OCI-LY3 (cell line): ENCODE measurements around the gene FOXA1.

ENCODE experiments used
- EZH2phosphoT487 ChIP-seq: fragments of 200-600 bp; shearing (Covaris generic); IDR thresholded peaks from 2 replicates; pipeline ENCODE4 v1.6.1; 2018; ENCODE audit warnings: antibody characterized with exemption, mixed run types, low read depth
- TF ChIP-seq, protein P1 (sequence below): fragments of 200-600, 300-600 bp; sonication (generic); IDR thresholded peaks from 2 replicates; pipeline ENCODE4 v1.5.1; 2014; ENCODE audit warnings: antibody characterized with exemption, low read length, low read depth

DNA sequence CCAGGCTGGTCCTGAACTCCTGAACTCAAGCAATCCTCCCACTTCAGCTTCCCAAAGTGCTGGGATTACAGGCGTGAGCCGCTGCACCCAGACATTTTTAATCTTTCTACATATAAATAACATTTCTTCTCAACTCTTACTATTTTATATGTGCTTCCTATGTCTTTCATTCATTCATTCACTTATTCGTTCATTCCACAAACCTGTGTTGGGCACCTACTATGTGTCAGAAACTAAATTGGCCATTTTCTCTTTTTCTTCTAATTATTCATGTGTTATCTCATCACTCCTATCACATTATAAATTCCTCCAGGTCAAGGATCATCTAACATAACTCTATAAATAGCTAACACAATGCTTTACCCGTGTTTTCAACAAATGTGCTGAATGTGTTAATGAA is 23.7 kb downstream of the FOXA1 start:
- TF ChIP-seq, protein P1, sequence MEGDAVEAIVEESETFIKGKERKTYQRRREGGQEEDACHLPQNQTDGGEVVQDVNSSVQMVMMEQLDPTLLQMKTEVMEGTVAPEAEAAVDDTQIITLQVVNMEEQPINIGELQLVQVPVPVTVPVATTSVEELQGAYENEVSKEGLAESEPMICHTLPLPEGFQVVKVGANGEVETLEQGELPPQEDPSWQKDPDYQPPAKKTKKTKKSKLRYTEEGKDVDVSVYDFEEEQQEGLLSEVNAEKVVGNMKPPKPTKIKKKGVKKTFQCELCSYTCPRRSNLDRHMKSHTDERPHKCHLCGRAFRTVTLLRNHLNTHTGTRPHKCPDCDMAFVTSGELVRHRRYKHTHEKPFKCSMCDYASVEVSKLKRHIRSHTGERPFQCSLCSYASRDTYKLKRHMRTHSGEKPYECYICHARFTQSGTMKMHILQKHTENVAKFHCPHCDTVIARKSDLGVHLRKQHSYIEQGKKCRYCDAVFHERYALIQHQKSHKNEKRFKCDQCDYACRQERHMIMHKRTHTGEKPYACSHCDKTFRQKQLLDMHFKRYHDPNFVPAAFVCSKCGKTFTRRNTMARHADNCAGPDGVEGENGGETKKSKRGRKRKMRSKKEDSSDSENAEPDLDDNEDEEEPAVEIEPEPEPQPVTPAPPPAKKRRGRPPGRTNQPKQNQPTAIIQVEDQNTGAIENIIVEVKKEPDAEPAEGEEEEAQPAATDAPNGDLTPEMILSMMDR: no peak
- TF ChIP-seq EZH2phosphoT487: no peak
